ENCODE results near the gene EIF4EBP3. TPM values are rescaled to one million over a fixed set of nuclear protein-coding genes. Genes with fewer than 3 reads are reported as not detected.

The EIF4EBP3 gene
- total RNA-seq, 2 donors from 2014 or later, result 8.5 to 11.0 TPM

Small RNA genes within 50 kb of the gene (microRNA-seq; reads per million reads assigned to microRNA genes)
- 0 reads per million in 2 donors for gene MIR6831 (ENCODE audit: borderline microRNAs expressed in 2 of 2)

Other genes starting within 250 kb of the EIF4EBP3 start
- gene PFDN1, start 244.6 kb upstream of the EIF4EBP3 start, total RNA-seq, result 10 to 100 TPM; 38.2 to 46.2 TPM
- 1 to 10 TPM; 6.9 to 9.5 TPM for gene HBEGF, start 201.1 kb upstream of the EIF4EBP3 start, total RNA-seq
- not detected for gene SLC4A9, start 187.5 kb upstream of the EIF4EBP3 start, total RNA-seq
- gene ANKHD1, start 145.8 kb upstream of the EIF4EBP3 start, total RNA-seq, result 10 to 100 TPM; 90.8 to 93.2 TPM
- 10 to 100 TPM; 27.9 to 28.0 TPM for gene SRA1, start 9.8 kb downstream of the EIF4EBP3 start, total RNA-seq
- 10 to 100 TPM; 12.5 to 19.7 TPM for gene APBB3, start 16.9 kb downstream of the EIF4EBP3 start, total RNA-seq
- 10 to 100 TPM; 43.9 to 55.0 TPM for gene SLC35A4, start 17.2 kb downstream of the EIF4EBP3 start, total RNA-seq
- gene CD14, start 85.5 kb downstream of the EIF4EBP3 start, total RNA-seq, result 10 to 100 TPM; 64.6 to 68.8 TPM
- 10 to 100 TPM in 1 of 2 donors, 1 to 10 TPM in 1; 6.6 to 11.2 TPM for gene TMCO6, start 91.8 kb downstream of the EIF4EBP3 start, total RNA-seq
- 10 to 100 TPM; 37.4 to 45.9 TPM for gene NDUFA2, start 100.0 kb downstream of the EIF4EBP3 start, total RNA-seq
- 10 to 100 TPM; 63.1 to 70.3 TPM for gene IK, start 100.2 kb downstream of the EIF4EBP3 start, total RNA-seq
- gene WDR55, start 117.2 kb downstream of the EIF4EBP3 start, total RNA-seq, result 10 to 100 TPM; 13.0 to 14.9 TPM
- under 1 TPM; 0.52 to 0.56 TPM for gene DND1, start 125.9 kb downstream of the EIF4EBP3 start, total RNA-seq
- 10 to 100 TPM; 38.0 to 48.2 TPM for gene HARS1, start 143.7 kb downstream of the EIF4EBP3 start, total RNA-seq
- 10 to 100 TPM; 16.8 to 19.2 TPM for gene HARS2, start 143.8 kb downstream of the EIF4EBP3 start, total RNA-seq
- 10 to 100 TPM; 31.8 to 34.9 TPM for gene ZMAT2, start 152.8 kb downstream of the EIF4EBP3 start, total RNA-seq
- gene PCDHA1, start 238.5 kb downstream of the EIF4EBP3 start, total RNA-seq, result not detected
- gene PCDHA2, start 247.2 kb downstream of the EIF4EBP3 start, total RNA-seq, result under 1 TPM in 1 of 2 donors, not detected in 1; 0.14 TPM

Data from posterior vena cava (tissue), 2 donors.